SK-N-SH treated with all-trans-retinoic acid at 6 μM for 48 hours (cell line): Measurements from ENCODE around the gene C1orf105.

Experiments used
- ATAC-seq: fragments of 200-7000 bp; cut with Tn5 transposase; 3 replicates; pipeline ENCODE4 v1.9.1; 2020; ENCODE audit warnings: mild to moderate bottlenecking, moderate library complexity
- ARNTL ChIP-seq: fragments of 450-650 bp; formaldehyde crosslinking; IDR thresholded peaks from 2 replicates; pipeline ENCODE4 v1.5.0; 2020; ENCODE audit warnings: low read depth, mild to moderate bottlenecking, moderate library complexity, borderline replicate concordance
- BACH2 ChIP-seq: fragments of 250-450 bp; sonication (Bioruptor Pico); IDR thresholded peaks from 2 replicates; pipeline ENCODE4 v1.9.0; 2021; ENCODE audit warnings: mild to moderate bottlenecking, borderline replicate concordance
- CSDC2 ChIP-seq: fragments of 250-450 bp; sonication (Bioruptor Pico); IDR thresholded peaks from 2 replicates; pipeline ENCODE4 v1.5.0; 2020; ENCODE audit warnings: mild to moderate bottlenecking, moderate library complexity
- ESRRG ChIP-seq: fragments of 250-450 bp; sonication (Bioruptor Pico); IDR thresholded peaks from 2 replicates; pipeline ENCODE4 v1.6.1; 2021; ENCODE audit warnings: mild to moderate bottlenecking
- GLIS3 ChIP-seq: fragments of 250-450 bp; sonication (Bioruptor Pico); IDR thresholded peaks from 2 replicates; pipeline ENCODE4 v1.5.0; 2020; ENCODE audit warnings: mild to moderate bottlenecking, moderate library complexity
- ISL1 ChIP-seq: fragments of 250-450 bp; sonication (Bioruptor Pico); IDR thresholded peaks from 2 replicates; pipeline ENCODE4 v2.1.2; 2022; ENCODE audit warnings: mild to moderate bottlenecking, moderate library complexity
- OSR1 ChIP-seq: fragments of 250-450 bp; sonication (Bioruptor Pico); IDR thresholded peaks from 2 replicates; pipeline ENCODE4 v1.8.0; 2022; ENCODE audit warnings: moderate library complexity, mild to moderate bottlenecking, inconsistent platforms
- PPARA ChIP-seq: fragments of 250-450 bp; sonication (Bioruptor Pico); IDR thresholded peaks from 2 replicates; pipeline ENCODE4 v1.5.0; 2020; ENCODE audit warnings: mild to moderate bottlenecking, borderline replicate concordance
- RARB ChIP-seq: fragments of 250-450 bp; sonication (Bioruptor Pico); IDR thresholded peaks from 2 replicates; pipeline ENCODE4 v1.8.0; 2021; ENCODE audit warnings: mild to moderate bottlenecking, moderate library complexity
- SNAI2 ChIP-seq: fragments of 250-450 bp; sonication (Bioruptor Pico); IDR thresholded peaks from 2 replicates; pipeline ENCODE4 v1.5.0; 2020; ENCODE audit warnings: mild to moderate bottlenecking, moderate library complexity
- TCF4 ChIP-seq: fragments of 250-450 bp; sonication (Bioruptor Pico); IDR thresholded peaks from 2 replicates; pipeline ENCODE4 v1.8.0; 2021; ENCODE audit warnings: mild to moderate bottlenecking, moderate library complexity, borderline replicate concordance
- TOX ChIP-seq: fragments of 250-450 bp; sonication (Bioruptor Pico); IDR thresholded peaks from 2 replicates; pipeline ENCODE4 v1.8.0; 2021; ENCODE audit warnings: mild to moderate bottlenecking, moderate library complexity, borderline replicate concordance
- ZC3H10 ChIP-seq: fragments of 250-450 bp; sonication (Bioruptor Pico); IDR thresholded peaks from 2 replicates; pipeline ENCODE4 v1.5.1; 2021; ENCODE audit warnings: mild to moderate bottlenecking, moderate library complexity
- ZFP3 ChIP-seq: fragments of 250-450 bp; sonication (Bioruptor Pico); IDR thresholded peaks from 2 replicates; pipeline ENCODE4 v1.5.0; 2020; ENCODE audit warnings: mild to moderate bottlenecking, moderate library complexity
- ZFP30 ChIP-seq: fragments of 450-650 bp; formaldehyde crosslinking; IDR thresholded peaks from 2 replicates; pipeline ENCODE4 v1.5.0; 2022; ENCODE audit warnings: mild to moderate bottlenecking, moderate library complexity
- ZNF565 ChIP-seq: fragments of 450-650 bp; formaldehyde crosslinking; conservative IDR thresholded peaks from 2 replicates; pipeline ENCODE4 v1.5.0; 2020; ENCODE audit warnings: low read depth, mild to moderate bottlenecking, moderate library complexity
- ZNF8 ChIP-seq: fragments of 450-650 bp; formaldehyde crosslinking; IDR thresholded peaks from 2 replicates; pipeline ENCODE4 v1.5.0; 2020; ENCODE audit warnings: mild to moderate bottlenecking, moderate library complexity
- TF ChIP-seq, protein P1 (sequence below): fragments of 250-450 bp; sonication (Bioruptor Pico); IDR thresholded peaks from 2 replicates; pipeline ENCODE4 v1.8.0; 2021; ENCODE audit warnings: low read depth, mild to moderate bottlenecking, moderate library complexity, borderline replicate concordance
- TF ChIP-seq, protein P2 (sequence below): fragments of 250-450 bp; sonication (Bioruptor Pico); IDR thresholded peaks from 2 replicates; pipeline ENCODE4 v1.5.0; 2020; ENCODE audit warnings: mild to moderate bottlenecking, moderate library complexity
- TF ChIP-seq, protein P3 (sequence below): fragments of 250-450 bp; sonication (Bioruptor Pico); IDR thresholded peaks from 2 replicates; pipeline ENCODE4 v1.5.1; 2020; ENCODE audit warnings: low read depth, mild to moderate bottlenecking, moderate library complexity
- TF ChIP-seq, protein P4 (sequence below): fragments of 250-450 bp; sonication (Bioruptor Pico); IDR thresholded peaks from 2 replicates; pipeline ENCODE4 v1.5.1; 2021; ENCODE audit warnings: mild to moderate bottlenecking, moderate library complexity
- TF ChIP-seq, protein P5 (sequence below): fragments of 250-450 bp; sonication (Bioruptor Pico); IDR thresholded peaks from 2 replicates; pipeline ENCODE4 v1.8.0; 2020; ENCODE audit warnings: mild to moderate bottlenecking, moderate library complexity, borderline replicate concordance

Gene C1orf105

DNA sequence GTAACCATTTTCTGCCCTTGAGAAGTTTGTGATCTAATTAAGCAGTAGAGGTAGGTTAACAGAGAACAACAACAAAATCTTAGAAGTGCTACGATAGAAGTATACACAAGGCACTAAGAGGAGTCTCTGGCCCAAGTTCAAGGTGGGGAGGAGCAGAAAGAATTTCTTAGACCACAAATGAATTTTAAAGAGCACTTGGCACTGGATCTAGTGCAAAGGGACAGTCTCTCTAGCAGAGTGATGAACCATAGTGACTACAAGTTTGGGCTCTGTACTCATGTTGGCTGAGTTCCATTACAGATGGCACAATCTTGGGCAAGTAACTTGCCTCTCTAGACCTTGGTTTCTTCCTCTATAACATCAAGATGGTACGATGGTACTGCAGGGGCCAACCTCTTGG is 56.7 kb downstream of the C1orf105 start:
- no peak for ATAC-seq
- TF ChIP-seq RARB (CRISPR knock-in tag) = no peak
- TF ChIP-seq, protein P1, sequence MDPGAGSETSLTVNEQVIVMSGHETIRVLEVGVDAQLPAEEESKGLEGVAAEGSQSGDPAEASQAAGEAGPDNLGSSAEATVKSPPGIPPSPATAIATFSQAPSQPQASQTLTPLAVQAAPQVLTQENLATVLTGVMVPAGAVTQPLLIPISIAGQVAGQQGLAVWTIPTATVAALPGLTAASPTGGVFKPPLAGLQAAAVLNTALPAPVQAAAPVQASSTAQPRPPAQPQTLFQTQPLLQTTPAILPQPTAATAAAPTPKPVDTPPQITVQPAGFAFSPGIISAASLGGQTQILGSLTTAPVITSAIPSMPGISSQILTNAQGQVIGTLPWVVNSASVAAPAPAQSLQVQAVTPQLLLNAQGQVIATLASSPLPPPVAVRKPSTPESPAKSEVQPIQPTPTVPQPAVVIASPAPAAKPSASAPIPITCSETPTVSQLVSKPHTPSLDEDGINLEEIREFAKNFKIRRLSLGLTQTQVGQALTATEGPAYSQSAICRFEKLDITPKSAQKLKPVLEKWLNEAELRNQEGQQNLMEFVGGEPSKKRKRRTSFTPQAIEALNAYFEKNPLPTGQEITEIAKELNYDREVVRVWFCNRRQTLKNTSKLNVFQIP (CRISPR knock-in tag) = no peak
- no peak for TF ChIP-seq SNAI2 (CRISPR knock-in tag)
- no peak for TF ChIP-seq ESRRG (CRISPR knock-in tag)
- TF ChIP-seq GLIS3 = no peak
- no peak for TF ChIP-seq ZNF565 (CRISPR knock-in tag)
- TF ChIP-seq ARNTL = no peak
- TF ChIP-seq BACH2 (CRISPR knock-in tag) = no peak
- no peak for TF ChIP-seq OSR1
- no peak for TF ChIP-seq ISL1 (CRISPR knock-in tag)
- TF ChIP-seq, protein P2, sequence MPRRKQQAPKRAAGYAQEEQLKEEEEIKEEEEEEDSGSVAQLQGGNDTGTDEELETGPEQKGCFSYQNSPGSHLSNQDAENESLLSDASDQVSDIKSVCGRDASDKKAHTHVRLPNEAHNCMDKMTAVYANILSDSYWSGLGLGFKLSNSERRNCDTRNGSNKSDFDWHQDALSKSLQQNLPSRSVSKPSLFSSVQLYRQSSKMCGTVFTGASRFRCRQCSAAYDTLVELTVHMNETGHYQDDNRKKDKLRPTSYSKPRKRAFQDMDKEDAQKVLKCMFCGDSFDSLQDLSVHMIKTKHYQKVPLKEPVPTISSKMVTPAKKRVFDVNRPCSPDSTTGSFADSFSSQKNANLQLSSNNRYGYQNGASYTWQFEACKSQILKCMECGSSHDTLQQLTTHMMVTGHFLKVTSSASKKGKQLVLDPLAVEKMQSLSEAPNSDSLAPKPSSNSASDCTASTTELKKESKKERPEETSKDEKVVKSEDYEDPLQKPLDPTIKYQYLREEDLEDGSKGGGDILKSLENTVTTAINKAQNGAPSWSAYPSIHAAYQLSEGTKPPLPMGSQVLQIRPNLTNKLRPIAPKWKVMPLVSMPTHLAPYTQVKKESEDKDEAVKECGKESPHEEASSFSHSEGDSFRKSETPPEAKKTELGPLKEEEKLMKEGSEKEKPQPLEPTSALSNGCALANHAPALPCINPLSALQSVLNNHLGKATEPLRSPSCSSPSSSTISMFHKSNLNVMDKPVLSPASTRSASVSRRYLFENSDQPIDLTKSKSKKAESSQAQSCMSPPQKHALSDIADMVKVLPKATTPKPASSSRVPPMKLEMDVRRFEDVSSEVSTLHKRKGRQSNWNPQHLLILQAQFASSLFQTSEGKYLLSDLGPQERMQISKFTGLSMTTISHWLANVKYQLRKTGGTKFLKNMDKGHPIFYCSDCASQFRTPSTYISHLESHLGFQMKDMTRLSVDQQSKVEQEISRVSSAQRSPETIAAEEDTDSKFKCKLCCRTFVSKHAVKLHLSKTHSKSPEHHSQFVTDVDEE (CRISPR knock-in tag) = no peak
- TF ChIP-seq ZNF8 (CRISPR knock-in tag) = no peak
- TF ChIP-seq ZC3H10 (CRISPR knock-in tag) = no peak
- TF ChIP-seq TOX = no peak
- no peak for TF ChIP-seq CSDC2 (CRISPR knock-in tag)
- TF ChIP-seq, protein P3, sequence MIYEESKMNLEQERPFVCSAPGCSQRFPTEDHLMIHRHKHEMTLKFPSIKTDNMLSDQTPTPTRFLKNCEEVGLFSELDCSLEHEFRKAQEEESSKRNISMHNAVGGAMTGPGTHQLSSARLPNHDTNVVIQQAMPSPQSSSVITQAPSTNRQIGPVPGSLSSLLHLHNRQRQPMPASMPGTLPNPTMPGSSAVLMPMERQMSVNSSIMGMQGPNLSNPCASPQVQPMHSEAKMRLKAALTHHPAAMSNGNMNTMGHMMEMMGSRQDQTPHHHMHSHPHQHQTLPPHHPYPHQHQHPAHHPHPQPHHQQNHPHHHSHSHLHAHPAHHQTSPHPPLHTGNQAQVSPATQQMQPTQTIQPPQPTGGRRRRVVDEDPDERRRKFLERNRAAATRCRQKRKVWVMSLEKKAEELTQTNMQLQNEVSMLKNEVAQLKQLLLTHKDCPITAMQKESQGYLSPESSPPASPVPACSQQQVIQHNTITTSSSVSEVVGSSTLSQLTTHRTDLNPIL = no peak
- no peak for TF ChIP-seq ZFP3 (CRISPR knock-in tag)
- TF ChIP-seq, protein P4, sequence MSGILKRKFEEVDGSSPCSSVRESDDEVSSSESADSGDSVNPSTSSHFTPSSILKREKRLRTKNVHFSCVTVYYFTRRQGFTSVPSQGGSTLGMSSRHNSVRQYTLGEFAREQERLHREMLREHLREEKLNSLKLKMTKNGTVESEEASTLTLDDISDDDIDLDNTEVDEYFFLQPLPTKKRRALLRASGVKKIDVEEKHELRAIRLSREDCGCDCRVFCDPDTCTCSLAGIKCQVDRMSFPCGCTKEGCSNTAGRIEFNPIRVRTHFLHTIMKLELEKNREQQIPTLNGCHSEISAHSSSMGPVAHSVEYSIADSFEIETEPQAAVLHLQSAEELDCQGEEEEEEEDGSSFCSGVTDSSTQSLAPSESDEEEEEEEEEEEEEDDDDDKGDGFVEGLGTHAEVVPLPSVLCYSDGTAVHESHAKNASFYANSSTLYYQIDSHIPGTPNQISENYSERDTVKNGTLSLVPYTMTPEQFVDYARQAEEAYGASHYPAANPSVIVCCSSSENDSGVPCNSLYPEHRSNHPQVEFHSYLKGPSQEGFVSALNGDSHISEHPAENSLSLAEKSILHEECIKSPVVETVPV = no peak

DNA sequence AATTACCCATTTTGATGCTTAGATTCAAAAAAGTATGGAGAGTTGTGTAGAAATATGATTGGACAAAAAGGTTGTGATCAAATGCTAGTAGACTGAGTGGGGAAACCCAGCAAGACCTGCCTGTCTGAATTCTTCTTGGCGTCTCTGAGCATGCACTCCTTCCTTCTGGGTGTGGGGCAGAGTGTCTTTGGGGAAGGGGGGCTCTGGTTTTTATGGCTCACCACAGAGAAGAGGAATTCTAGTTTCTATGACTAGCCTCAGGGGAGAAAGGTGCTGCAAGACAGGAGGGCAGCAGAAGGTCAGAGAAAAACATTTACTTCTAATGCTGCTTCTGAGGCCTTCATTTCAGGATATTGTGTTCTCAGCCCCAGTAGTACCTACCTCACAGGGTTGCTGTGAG is 57.3 kb downstream of the C1orf105 start:
- TF ChIP-seq BACH2 (CRISPR knock-in tag) (no peak), SNAI2 (CRISPR knock-in tag) (no peak), ZC3H10 (CRISPR knock-in tag) (no peak), ZFP3 (CRISPR knock-in tag) (no peak), ISL1 (CRISPR knock-in tag) (no peak), ZFP30 (CRISPR knock-in tag) (no peak), ZNF8 (CRISPR knock-in tag) (no peak), PPARA (CRISPR knock-in tag) (no peak), GLIS3 (no peak), ARNTL (no peak), TCF4 (CRISPR knock-in tag) (no peak), ZNF565 (CRISPR knock-in tag) (no peak), ESRRG (CRISPR knock-in tag) (no peak)
- TF ChIP-seq, protein P2 (CRISPR knock-in tag) = no peak
- TF ChIP-seq, protein P3 = no peak
- TF ChIP-seq, protein P5, sequence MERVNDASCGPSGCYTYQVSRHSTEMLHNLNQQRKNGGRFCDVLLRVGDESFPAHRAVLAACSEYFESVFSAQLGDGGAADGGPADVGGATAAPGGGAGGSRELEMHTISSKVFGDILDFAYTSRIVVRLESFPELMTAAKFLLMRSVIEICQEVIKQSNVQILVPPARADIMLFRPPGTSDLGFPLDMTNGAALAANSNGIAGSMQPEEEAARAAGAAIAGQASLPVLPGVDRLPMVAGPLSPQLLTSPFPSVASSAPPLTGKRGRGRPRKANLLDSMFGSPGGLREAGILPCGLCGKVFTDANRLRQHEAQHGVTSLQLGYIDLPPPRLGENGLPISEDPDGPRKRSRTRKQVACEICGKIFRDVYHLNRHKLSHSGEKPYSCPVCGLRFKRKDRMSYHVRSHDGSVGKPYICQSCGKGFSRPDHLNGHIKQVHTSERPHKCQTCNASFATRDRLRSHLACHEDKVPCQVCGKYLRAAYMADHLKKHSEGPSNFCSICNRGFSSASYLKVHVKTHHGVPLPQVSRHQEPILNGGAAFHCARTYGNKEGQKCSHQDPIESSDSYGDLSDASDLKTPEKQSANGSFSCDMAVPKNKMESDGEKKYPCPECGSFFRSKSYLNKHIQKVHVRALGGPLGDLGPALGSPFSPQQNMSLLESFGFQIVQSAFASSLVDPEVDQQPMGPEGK (CRISPR knock-in tag) = no peak
- TF ChIP-seq, protein P4 = no peak
- ATAC-seq = no peak
